HG03025 (cell line): ENCODE data around the gene CXXC5.

Source experiments
- ATAC-seq: cut with Tn5 transposase; IDR thresholded peaks from one replicate; pipeline ENCODE4 v1.9.1; 2021; ENCODE audit warnings: mild to moderate bottlenecking, moderate library complexity; ENCODE audit not compliant: unreplicated experiment, low FRiP score

CXXC5 gene

DNA sequence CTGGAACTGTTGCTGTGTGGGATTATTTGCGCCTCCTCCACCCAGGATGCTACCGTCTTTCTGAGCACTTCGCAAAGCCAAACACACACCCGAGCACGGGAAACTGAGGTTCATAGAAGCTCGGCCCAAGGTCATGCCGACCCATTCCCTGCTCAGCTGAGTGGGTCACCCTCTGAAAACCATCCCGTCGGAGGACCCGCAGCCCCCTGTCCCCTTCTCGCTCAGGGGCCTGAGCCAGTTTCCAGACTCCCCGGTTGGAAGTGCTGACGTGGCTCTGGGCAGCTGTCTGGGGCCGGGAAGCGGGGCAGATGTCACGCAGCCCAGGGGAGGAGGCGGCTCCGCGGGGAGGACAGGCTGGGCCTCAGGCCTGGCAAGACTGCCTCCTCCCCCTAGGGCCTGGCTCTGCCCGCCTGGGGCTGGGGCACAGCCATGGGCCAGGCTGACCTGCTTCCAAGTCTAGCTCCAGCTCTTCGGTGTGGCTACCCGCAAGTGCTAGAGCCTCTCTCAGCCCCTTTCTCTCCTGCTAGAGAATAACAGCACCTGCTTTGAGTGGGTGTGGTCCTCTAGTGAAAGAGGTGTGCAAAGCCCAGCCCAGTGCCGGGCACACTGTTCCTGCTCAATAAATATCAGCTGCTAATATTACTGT, 9.9 kb upstream of the CXXC5 start:
- no peak for ATAC-seq

DNA sequence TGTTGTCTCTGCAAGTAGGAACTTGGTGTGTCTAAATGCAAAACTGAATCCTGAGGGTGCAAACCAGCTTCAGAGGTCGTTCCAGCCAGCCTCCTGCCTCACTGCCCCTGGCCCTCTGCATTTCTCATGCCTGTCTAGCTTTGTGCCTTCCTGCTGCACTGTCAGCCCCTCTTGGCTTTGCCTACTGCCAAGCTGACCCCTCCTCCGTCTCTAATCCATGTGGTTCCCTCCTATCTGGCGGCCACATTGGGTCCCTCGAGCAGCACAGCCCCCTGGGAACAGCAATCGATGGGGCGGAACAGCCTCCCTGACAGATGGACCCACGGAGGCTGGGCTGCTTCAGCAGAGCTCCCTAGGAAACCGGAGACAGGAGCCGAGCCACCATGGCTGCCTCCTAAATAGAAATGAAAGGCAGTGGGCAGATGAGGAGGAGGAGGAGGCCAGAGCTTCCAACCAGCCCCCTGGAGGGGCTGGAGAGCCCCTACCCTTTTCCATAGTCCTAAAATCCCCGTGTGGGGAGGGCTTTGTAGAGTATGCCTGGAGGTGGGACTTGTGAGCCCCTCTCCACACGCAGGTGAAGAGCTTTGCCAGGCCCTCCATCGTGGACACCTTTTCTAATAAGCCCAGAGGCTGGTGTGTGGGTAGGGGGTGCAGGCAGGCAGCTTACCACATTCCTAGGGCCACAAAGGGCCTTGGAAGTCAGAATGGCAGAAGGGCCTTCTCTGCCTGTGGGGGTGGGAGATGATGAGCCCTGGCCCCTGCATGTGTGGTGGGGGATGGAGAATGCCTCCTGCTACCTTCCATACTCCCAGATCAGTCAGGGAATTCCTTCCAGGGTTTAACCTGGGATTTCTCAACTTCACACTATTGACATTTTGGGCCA, 9.2 kb upstream of the CXXC5 start:
- ATAC-seq: no peak

DNA sequence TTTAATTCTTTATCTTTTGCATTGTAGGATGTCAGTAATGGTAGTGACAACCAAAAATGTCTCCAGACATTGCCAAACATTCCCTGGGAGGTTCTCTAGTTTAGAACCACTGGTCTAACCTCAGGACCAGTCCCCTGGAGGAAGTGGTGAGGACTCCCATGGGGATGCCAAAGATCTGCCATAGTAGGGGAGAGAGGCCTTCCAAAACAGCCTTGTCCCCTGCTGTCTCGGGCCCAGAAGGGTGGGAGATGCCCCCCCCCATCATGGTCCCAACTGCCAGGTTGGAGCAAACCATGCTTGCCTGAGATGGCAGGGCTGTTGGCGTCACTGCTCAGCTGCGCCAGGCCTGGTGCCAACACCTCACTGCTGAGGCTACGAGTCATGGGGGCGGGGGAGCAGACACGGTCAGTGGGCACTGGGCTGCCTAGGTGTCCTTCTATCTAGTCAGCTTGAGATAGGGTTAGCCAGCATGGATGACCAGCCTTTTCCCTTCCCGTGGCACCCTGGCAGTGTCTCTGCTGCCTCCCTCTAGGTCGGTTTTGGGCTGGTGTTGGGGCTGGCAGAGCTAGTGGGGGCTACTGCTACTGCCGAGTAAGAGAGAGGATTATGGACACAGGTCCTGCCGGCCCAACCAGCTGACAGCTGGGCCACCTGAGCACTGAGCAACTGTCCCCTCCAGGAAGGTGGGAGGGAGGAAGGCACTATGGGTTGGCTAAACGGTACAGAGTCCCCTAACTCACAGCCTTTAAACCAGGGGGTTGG, 8.3 kb upstream of the CXXC5 start:
- ATAC-seq: no peak

DNA sequence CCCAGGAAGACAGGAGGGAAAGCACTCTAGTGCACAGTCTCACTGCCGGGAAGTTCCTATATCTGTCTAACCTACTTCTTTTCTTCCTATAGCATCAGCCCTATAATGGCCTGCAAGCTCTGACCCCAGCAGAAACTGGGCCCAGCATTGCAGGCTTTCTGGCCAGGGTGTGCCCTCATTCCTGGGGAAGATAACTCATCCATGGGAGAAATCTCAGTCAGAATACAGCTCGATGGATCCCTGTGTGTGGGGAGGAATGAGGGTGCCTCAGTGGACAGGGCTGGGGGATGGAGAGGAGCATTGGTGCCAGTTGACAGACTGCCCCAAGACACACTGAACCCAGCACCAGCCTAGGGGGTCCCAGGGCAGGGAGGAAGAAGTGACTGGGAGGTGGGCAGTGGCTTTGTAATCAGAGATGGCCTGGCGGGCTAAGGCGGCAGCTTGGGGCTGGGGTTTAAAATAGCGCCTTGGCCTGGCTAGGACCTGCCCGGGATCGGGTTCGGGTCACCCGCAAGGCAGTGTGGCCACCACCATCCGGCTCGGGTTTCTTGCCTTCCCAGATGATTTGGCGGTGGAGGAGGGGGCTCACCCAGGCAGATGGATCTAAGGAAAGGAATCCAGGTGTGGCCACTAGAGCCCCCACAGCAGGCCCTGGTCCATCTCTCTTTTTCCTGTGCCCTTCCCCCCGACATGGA, 7.6 kb upstream of the CXXC5 start:
- no peak for ATAC-seq

DNA sequence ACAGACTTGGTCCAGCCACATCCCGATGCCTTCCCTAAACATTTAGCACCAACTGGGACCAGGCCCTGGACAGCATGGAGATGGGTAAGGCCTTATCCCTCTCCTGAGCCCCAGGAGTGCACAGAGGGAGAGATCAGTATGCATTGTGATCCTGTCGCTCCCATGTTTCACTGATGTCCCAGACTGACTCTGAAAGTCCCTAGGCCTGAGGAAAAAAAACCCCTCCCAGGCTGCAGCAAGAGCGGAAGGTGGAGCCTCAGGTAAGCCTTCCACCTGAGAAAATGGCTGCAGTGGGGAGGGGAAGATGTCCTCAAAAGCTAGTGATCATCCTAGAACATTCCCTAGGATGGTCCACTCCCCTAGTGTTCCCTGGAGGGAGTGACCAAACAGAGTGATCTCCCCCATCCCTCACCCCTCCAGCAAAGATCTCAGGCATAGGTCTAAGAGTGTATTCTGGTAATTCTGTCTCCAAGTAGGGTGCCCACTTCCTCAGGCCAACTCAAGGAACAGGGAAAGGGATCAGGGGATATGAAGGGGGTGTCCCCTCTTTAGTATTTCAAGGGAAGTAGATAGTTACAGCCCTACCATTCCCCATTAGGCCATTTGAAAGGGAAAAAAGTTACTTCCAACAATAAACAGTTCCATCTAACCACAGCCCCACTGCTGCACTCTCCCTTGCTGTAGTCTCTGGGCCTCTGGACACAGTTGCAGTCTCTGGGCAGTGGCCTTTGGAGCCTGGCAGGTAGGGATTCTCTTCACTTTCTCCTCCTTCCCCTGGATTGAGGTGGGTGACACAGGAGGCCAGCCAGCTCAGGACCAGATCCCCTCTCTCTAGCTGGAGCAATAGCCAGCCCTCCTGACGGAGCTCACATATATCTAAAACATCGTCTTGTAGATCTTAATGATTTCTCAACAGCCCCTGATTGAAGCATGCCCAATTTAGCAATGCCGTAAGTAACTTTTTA, 6.8 kb upstream of the CXXC5 start:
- ATAC-seq: no peak

DNA sequence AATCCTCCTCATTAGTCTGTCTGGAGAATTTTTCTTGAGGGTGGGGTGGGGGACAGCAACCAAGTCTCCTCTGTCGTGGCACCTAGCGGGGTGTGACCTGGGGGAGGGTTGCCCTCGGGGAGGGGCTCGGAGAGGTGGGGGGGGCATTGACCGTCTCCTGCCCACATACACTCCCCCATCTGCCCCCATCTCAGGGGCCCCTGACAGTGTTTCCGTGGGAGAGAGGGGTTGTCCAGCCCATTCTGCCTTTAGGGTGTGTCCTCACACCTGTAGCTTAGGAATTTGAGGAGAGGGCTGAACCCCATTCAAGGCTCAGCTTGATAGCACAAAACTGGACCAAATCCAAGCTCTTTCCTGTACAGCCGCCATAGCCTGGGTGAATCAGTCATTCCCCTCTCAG, 5.9 kb upstream of the CXXC5 start:
- no peak for ATAC-seq

DNA sequence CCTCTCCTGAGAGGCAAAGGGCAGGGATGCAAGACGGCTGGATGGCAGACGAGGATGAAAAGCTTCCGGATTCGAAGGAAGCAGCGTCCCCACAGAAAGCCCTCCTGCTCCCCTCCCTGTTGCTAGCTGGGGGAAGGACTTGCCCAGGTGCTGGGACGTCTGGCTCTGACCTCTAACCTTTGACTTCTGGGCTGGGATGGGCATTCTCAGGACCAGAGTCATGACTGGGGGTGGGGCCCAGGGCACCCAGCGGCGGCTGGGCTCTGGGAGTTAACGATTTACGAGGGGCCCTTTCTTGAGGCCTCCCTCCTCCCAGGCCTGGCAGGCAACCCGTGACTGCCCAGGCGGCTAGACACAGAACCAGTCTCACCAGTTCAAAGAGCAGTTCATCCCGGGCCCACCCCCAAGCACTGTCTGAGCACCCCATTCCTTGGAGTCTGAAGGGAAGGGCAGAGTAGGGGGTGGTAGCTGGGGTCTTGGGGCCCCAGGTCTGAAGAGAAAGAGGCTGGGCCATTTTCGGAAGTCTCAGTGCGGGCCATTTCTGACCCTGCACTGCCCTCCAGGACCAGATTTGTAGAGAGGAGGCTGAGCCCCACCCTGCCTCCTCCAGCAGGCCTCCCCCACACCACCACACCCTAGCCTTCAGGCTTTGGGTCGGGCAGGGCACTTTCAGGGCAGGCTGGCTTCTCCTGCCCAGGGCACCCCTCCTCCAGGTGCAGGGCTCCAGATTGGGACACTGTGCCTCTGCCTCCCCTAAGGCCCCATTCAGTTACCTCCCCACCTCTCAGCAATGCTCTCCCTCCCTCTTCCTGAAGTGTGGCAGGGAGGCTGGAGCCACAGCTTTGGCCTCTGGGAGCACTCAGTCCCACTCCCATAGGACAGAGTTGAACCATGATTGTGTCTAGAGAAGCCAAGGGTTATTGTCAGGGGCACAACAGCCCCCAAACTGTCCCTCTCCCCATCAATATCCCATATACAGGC, 5.0 kb upstream of the CXXC5 start:
- ATAC-seq: no peak

DNA sequence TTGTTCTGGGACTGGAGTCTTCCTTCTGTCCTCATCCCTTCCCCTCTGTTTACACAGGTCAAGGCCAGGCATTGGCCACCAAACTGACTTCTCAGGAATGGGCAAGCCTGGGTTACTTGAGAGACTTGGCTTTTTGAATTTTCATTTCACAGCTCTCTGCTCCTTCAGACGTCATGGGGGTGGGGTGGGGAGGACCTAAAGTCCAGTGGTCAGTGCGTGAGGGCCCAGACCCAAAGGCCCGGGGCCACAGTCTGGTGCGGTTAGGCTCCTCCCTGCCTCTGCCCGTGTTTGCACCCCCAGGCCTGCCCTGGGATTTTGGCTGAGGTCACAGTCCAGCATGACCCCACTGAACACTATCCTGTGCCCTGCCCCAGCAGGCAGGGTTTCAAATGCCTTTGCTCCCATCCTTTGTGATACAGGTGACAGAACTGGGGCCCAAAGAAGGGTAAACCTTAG, 4.1 kb upstream of the CXXC5 start:
- no peak for ATAC-seq

DNA sequence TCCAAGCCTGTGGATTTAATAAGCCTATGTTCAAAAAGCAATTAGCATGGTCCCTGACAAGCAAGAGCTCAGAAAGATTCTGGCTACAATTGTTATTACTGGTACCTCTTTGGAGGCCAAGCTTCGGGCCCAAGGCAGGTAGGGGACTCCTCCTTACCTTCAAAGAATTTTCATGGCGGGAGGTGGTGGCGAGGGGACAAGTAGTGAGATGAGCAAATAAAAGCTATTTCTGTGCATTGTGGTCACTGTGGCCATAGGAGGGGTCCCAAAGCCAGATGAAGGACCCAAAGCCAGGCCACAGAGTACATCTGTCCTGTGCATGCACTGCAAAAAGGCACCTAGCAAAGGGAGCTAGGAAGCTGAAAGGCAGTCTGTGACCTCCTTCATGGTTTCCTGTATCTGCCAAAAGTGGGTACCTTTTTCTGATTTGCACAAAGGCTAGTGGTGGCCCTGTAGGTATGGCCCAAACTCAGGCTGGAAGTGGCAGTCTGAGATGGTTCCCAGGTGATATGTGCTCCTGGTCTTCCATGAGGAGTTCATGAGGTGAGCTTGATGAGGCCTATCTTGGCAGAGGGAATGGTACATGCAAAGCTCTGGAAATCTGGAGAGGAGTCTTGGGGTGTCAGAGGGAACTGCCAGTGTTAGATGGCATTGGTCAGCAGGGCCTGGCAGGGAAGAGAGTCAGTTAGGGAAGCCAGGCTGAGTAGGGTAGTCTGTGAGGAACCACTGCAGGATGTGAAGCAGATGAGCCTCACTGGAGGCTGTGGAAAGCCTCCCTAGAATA, 3.3 kb upstream of the CXXC5 start:
- no peak for ATAC-seq

DNA sequence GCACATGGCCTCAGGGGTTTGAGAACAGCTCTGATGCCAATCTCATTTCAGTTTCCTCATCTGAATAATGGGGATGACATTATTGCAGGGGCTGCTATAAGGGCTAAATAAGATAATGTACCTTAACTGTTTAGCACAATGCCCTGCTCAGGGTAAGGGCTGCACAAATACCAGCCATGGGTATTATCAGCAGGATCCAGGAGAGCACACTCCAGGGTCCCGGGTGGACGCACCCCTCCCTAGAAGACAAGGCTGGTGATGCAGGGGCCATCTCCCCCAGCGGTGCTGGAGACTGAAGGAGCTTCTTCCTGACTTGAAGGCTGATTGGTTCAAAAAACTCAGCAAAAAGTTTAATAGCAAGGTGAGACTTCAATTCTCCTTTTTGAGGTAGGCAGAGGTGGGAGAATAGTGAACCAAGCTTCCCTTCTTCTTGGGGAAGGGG, 2.7 kb upstream of the CXXC5 start:
- ATAC-seq: no peak

DNA sequence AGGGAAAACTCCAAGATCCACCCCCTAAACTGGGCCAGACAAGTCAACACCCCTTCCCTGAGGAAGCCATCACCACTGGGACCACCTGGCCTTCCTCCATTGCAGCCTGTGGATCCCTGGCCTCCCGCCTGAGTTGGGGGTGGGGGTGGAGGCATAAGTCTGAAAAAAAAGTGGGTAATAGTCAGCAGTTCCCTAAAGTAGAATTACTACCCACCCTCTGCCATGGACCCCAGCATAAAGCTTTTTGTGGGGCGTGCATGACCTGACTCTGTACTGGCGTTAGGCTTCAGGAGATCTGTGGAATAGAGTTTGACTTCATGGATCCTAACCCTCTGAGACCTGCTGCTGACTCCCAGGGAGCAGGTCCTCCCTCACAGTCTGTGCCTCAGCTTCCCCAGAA, 2.0 kb upstream of the CXXC5 start:
- ATAC-seq: no peak

DNA sequence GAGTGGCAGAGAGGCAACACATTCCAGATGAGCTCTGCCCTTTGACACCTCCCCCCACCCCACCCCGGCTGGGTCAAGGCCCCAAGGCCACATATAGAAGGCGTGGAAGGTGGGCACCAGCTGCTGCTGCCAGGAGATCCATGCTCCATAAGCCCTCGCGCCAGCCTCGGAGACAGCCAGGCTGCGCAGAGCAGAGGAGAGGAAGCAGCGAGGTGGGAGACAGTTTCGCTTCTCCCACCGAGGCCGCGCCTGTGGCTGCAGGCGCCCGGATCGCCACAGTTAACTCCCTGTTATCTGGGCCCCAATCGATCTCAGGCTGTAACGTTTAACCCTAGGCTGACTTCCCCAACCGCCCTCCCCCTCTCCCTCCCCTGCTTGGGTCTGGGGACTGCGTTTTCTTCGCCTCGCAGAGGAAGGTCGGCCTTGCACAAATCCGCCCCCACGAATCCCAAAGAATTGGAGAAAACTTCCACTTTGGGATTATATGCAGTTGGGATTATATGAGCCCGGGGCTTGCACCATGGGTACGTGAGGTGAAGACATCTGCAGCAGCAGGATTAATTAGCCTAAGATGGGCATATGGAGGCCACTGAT, 1.1 kb upstream of the CXXC5 start:
- no peak for ATAC-seq

DNA sequence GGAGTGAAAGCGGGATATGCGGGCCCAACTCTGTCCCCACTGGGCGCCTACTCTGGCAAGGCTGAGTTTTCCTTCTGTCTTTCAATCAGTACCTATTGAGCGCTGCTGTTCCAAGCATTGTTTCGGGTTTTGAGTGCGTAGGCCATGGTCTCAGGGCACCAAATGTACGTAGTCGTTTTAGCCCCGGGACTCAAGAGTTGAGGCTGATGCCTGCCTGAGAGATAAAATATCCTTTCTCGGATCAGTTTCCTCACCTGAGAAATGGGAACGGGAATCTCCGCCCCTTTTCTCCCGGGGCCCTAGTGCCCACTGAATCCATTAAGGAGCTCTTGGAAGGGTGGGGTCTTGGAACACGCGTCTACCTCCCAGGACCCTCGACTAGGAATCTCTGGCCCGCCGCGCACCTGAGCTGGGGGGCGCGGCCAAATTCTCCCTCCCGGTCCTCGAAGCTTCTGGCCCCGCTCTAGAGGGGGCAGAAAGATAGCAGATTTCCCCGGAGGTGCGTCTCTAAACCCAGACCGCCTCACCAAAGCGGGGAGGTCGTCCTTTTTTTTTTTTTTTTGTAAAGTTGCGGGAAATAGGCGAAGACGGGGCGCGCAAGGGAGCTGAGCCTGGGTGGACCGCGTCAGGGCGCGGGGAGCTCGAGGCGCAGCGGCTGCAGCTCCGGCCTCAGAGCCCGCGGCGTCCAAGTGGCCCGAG, 494 bp upstream of the CXXC5 start:
- ATAC-seq: no peak

DNA sequence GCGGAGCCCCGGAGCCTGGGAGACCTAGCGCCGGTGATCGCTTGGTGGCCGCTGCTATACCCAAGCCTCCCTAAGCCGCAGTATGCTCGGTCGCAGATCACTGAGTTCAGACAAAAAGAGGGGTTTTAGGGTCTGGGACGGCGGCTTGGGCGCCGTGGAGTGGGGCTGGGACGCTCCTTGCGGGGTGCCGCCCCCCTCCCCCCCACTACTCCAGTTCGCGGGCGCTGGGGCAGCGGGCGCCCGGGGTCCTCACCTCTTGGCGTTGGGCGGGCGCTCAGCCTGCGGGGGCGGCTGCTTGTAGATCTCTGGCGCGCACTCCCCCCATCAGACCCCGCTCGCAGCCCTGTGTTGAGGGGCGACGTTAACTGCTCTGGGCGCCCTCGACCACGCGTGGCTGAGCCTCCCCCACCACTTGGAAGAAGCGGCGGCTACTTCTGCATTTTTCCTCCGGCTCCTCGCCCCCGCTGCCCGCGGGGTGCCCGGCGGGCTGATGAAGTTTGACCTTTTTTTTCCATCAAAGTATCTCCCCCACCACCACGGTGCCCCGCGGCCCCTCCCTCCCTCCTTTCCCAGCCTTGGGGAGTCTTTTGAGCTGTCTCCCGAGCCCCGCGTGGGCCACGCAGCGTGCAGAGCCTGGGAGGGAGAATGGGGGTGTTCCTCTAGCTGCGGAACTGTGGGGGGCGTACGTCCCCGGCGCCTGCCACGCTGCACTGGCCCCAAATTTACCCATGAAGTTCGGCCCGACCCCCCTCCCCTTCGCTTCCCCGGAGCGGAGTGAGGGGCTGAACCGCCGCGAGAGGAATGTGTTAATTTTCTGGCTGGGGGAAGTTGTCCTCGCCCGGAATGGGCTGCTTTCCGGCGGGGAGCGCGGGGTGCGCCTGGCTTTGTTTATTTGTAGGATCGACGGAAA, 1.2 kb downstream of the CXXC5 start:
- ATAC-seq: no peak

DNA sequence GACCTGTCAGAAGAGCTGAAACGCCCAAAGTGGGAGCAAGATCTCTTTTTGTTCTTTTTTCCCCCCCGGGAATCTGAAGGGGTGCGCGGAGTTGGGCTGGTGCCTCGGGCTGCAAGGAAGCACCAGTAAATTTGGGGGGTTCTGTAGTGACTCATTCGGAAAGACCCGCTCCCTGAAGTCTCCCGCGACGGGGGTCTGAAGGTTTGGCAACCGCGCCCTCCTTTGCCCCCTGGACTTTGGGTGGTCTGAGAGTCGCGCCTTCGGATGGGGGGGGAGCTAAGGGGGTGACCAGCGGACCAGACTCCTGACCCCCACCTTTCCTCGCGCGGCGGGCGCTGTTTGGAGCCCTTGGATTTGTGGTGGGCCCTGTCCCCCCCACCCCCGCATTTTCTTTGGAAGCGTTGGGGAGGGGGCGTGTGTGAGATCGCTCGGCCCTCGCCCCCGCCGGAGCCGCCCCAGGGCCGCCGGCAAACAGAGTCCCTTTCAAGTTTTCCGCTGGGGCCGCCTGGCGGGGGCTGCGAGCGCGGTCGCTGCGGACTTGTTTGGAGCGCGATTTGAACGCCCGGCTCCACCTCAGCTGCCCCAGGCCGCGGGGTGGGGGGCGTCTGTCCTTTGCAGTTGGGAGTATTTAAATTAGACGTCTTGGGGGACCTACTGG, 2.0 kb downstream of the CXXC5 start:
- no peak for ATAC-seq
